K562 (cell line): ENCODE data around the gene CSNK1G1. TPM values are rescaled to one million over a fixed set of nuclear protein-coding genes. Genes with fewer than 3 reads are reported as not detected.

Experiments used
- CAMTA2 ChIP-seq: fragments of 250-450 bp; sonication (Bioruptor Pico); conservative IDR thresholded peaks from 2 replicates; pipeline ENCODE4 v1.5.1; 2022
- ETV5 ChIP-seq: sonication (generic); formaldehyde crosslinking; IDR thresholded peaks from 2 replicates; pipeline ENCODE4 v1.4.0; 2020; ENCODE audit warnings: low read depth, mild to moderate bottlenecking, missing genetic modification reagents
- FOSL1 ChIP-seq: fragments of 200-800 bp; sonication (Bioruptor generic); conservative IDR thresholded peaks from 2 replicates; pipeline ENCODE4 v1.6.1; 2016; ENCODE audit warnings: missing genetic modification characterization, missing compliant biosample characterization
- POLR2AphosphoS2 ChIP-seq: IDR thresholded peaks from 2 replicates; pipeline ENCODE4 v1.6.1; 2012; ENCODE audit warnings: low read length, improper control_type of control experiment
- TAF7 ChIP-seq: fragments of 450-650 bp; IDR thresholded peaks from 2 replicates; pipeline ENCODE4 v1.6.1; 2016; ENCODE audit warnings: missing genetic modification characterization, missing compliant biosample characterization
- ZNF324 ChIP-seq: fragments of 250-450 bp; sonication (Bioruptor Pico); IDR thresholded peaks from 2 replicates; pipeline ENCODE4 v1.4.0; 2020; ENCODE audit warnings: mild to moderate bottlenecking
- ZNF436 ChIP-seq: fragments of 250-450, 450-650 bp; sonication (Bioruptor Pico); formaldehyde crosslinking; IDR thresholded peaks from 2 replicates; pipeline ENCODE4 v1.7.0; 2020; ENCODE audit warnings: mild to moderate bottlenecking
- polyA plus RNA-seq, 8 experiments: library from polyadenylated mRNA; depleted of rRNA in 4 of 8; stranded (reverse) in 5 of 8; unstranded in 3 of 8; fragments of >200 nt; fragmentation: Nextera tagmentation in 2 of 8; fragmentation: Illumina TruSeq in 1 of 8; extraction: Ambion mirVana in 2 of 8; extraction: Trizol in 1 of 8; gene quantifications; 2 replicates each; pipeline versions ENCODE4 v1.2.1 to v1.2.3, GENCODE V29; 2011 to 2014; ENCODE audit warnings: inconsistent platforms in 1 of 8, missing spikeins in 1 of 8
- total RNA-seq, 7 experiments: library from RNA; depleted of rRNA in 6 of 7; stranded (reverse); fragments of >200 nt in 6 of 7; fragmentation: Illumina TruSeq in 2 of 7; extraction: Trizol in 2 of 7; gene quantifications; 2 replicates each; pipeline versions ENCODE4 v1.2.1 to v1.2.3, GENCODE V29; 2011 to 2021; ENCODE audit warnings: low replicate concordance in 1 of 7
- TF ChIP-seq, protein P1 (sequence below): conservative IDR thresholded peaks from 2 replicates; pipeline ENCODE4 v1.6.1; 2011; ENCODE audit warnings: low read depth, mild to moderate bottlenecking, low read length; ENCODE audit not compliant: control insufficient read depth
- TF ChIP-seq, protein P2 (sequence below): fragments of 450-650 bp; IDR thresholded peaks from 2 replicates; pipeline ENCODE4 v1.6.1; 2014; ENCODE audit warnings: low read depth, mild to moderate bottlenecking, moderate library complexity, borderline replicate concordance
- TF ChIP-seq, protein P3 (sequence below), 2 experiments: fragments of 200-800 bp in 1 of 2; sonication (Bioruptor generic) in 1 of 2; sonication (generic) in 1 of 2; formaldehyde crosslinking in 1 of 2; IDR thresholded peaks in 1 of 2; conservative IDR thresholded peaks in 1 of 2; 2 replicates each; pipeline versions ENCODE4 v1.5.0 to v1.6.1; 2016 to 2020; ENCODE audit warnings: missing compliant biosample characterization in 1 of 2, missing genetic modification characterization in 1 of 2, missing genetic modification reagents in 1 of 2
- TF ChIP-seq, protein P4 (sequence below): fragments of 250-450 bp; sonication (Bioruptor Pico); IDR thresholded peaks from 2 replicates; pipeline ENCODE4 v1.8.0; 2021; ENCODE audit warnings: moderate library complexity, mild to moderate bottlenecking, inconsistent platforms
- TF ChIP-seq, protein P5 (sequence below): fragments of 250-450 bp; sonication (Bioruptor Pico); IDR thresholded peaks from 2 replicates; pipeline ENCODE4 v1.5.1; 2021; ENCODE audit warnings: mild to moderate bottlenecking

The CSNK1G1 gene
- total and polyA plus RNA-seq, 9 of the 15 experiments (the other 6 are each of a cell fraction or from before 2014, with no cell fraction given), result 4.5 to 18.5 (median 9.5) TPM

DNA sequence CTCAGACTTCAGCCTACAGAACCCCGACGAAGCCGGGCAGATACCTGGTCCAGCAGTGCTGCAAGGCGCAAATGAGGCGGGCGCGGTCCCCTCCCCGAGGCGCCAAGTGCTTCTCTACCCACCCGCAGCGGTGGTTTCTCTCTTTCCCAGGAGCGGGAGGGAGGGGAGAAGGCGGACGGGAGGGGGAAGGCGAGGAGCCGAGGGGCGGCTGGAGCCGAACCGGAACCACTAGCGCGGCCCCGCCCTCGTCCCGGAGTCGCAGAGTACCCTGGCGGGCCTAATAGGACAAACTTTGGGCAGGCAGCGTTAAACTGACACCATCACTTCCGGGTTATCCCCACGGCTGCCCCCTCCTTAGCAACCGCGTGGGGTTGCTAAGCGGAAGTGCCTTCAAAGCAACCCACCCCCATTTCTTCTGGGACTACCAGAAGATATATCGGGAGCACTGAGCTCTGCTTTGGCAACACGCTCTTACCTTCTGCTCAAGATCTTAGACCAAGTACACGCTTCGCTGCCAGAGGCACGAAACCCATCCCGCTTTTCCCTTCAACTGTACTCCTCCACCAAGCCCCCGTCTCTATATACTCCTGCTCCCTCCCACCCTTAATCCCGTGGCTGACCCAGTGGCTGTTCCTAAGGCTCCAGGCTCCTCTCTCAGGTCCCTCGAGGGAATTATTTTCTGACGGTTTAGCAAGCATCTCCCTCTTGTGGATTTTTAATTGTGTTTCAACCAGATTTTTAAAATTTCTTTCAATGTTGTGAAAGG, at the start of gene CSNK1G1 (continued):
- TF ChIP-seq CAMTA2 (CRISPR knock-in tag) (no peak), POLR2AphosphoS2 (peak; percentile 74; the same call in 1 of the 2 replicates), ZNF324 (no peak), ETV5 (CRISPR knock-in tag) (no peak; the same call in 1 of the 2 replicates), ZNF436 (CRISPR knock-in tag) (no peak), FOSL1 (tag) (peak; percentile 41; the same call in 1 of the 2 replicates), TAF7 (tag) (no peak)
- TF ChIP-seq, protein P1, sequence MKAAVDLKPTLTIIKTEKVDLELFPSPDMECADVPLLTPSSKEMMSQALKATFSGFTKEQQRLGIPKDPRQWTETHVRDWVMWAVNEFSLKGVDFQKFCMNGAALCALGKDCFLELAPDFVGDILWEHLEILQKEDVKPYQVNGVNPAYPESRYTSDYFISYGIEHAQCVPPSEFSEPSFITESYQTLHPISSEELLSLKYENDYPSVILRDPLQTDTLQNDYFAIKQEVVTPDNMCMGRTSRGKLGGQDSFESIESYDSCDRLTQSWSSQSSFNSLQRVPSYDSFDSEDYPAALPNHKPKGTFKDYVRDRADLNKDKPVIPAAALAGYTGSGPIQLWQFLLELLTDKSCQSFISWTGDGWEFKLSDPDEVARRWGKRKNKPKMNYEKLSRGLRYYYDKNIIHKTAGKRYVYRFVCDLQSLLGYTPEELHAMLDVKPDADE, result no peak
- TF ChIP-seq, protein P2, sequence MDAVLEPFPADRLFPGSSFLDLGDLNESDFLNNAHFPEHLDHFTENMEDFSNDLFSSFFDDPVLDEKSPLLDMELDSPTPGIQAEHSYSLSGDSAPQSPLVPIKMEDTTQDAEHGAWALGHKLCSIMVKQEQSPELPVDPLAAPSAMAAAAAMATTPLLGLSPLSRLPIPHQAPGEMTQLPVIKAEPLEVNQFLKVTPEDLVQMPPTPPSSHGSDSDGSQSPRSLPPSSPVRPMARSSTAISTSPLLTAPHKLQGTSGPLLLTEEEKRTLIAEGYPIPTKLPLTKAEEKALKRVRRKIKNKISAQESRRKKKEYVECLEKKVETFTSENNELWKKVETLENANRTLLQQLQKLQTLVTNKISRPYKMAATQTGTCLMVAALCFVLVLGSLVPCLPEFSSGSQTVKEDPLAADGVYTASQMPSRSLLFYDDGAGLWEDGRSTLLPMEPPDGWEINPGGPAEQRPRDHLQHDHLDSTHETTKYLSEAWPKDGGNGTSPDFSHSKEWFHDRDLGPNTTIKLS, result peak; percentile 21; the same call in 1 of the 2 replicates
- TF ChIP-seq, protein P3, sequence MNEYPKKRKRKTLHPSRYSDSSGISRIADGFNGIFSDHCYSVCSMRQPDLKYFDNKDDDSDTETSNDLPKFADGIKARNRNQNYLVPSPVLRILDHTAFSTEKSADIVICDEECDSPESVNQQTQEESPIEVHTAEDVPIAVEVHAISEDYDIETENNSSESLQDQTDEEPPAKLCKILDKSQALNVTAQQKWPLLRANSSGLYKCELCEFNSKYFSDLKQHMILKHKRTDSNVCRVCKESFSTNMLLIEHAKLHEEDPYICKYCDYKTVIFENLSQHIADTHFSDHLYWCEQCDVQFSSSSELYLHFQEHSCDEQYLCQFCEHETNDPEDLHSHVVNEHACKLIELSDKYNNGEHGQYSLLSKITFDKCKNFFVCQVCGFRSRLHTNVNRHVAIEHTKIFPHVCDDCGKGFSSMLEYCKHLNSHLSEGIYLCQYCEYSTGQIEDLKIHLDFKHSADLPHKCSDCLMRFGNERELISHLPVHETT (CRISPR knock-in tag; conservative IDR thresholded peaks at IDR 0.05 in 1 of 2, IDR thresholded peaks at IDR 0.05 in 1 of 2), result no peak; a peak in 1 of 4 replicates
- TF ChIP-seq, protein P4, sequence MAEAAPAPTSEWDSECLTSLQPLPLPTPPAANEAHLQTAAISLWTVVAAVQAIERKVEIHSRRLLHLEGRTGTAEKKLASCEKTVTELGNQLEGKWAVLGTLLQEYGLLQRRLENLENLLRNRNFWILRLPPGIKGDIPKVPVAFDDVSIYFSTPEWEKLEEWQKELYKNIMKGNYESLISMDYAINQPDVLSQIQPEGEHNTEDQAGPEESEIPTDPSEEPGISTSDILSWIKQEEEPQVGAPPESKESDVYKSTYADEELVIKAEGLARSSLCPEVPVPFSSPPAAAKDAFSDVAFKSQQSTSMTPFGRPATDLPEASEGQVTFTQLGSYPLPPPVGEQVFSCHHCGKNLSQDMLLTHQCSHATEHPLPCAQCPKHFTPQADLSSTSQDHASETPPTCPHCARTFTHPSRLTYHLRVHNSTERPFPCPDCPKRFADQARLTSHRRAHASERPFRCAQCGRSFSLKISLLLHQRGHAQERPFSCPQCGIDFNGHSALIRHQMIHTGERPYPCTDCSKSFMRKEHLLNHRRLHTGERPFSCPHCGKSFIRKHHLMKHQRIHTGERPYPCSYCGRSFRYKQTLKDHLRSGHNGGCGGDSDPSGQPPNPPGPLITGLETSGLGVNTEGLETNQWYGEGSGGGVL (CRISPR knock-in tag), result no peak
- TF ChIP-seq, protein P5, sequence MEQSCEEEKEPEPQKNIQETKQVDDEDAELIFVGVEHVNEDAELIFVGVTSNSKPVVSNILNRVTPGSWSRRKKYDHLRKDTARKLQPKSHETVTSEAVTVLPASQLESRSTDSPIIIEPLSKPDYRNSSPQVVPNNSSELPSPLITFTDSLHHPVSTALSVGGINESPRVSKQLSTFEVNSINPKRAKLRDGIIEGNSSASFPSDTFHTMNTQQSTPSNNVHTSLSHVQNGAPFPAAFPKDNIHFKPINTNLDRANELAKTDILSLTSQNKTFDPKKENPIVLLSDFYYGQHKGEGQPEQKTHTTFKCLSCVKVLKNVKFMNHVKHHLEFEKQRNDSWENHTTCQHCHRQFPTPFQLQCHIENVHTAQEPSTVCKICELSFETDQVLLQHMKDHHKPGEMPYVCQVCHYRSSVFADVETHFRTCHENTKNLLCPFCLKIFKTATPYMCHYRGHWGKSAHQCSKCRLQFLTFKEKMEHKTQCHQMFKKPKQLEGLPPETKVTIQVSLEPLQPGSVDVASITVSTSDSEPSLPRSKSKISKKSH (CRISPR knock-in tag), result no peak
